Hepatocyte (in vitro differentiated cells): ENCODE results near the gene STARD10. TPM values are rescaled to one million over a fixed set of nuclear protein-coding genes. Genes with fewer than 3 reads are reported as not detected.

Experiments
- DNase-seq: peaks from one replicate; pipeline ENCODE4 v3.0.0-alpha.2; 2016; ENCODE audit warnings: low spot score
- H2AFZ ChIP-seq: fragments of 200-600 bp; sonication (generic); 2 replicates; pipeline ENCODE4 v1.6.0; 2016; ENCODE audit warnings: antibody characterized with exemption, mild to moderate bottlenecking
- H3K27ac ChIP-seq: fragments of 200-600 bp; sonication (generic); 2 replicates; pipeline ENCODE4 v1.5.1; 2016; ENCODE audit warnings: mild to moderate bottlenecking
- H3K27me3 ChIP-seq: fragments of 200-600 bp; sonication (generic); 2 replicates; pipeline ENCODE4 v1.6.1; 2016
- H3K36me3 ChIP-seq: fragments of 200-600 bp; sonication (generic); replicated peaks from 2 replicates; pipeline ENCODE4 v1.5.1; 2016; ENCODE audit warnings: low read depth; ENCODE audit not compliant: insufficient read depth
- H3K4me1 ChIP-seq: fragments of 200-600 bp; sonication (generic); 2 replicates; pipeline ENCODE4 v1.5.1; 2016; ENCODE audit warnings: mild to moderate bottlenecking, moderate library complexity; ENCODE audit not compliant: insufficient read depth
- H3K4me2 ChIP-seq: fragments of 200-600 bp; sonication (generic); 2 replicates; pipeline ENCODE4 v1.6.0; 2016
- H3K4me3 ChIP-seq: fragments of 200-600 bp; sonication (generic); 2 replicates; pipeline ENCODE4 v1.5.1; 2016; ENCODE audit warnings: mild to moderate bottlenecking
- H3K79me2 ChIP-seq: fragments of 200-600 bp; sonication (generic); 2 replicates; pipeline ENCODE4 v1.6.0; 2017; ENCODE audit warnings: mild to moderate bottlenecking
- H3K9me2 ChIP-seq: fragments of 200-600 bp; sonication (generic); replicated peaks from 2 replicates; pipeline ENCODE4 v1.6.0; 2017; ENCODE audit warnings: mild to moderate bottlenecking; ENCODE audit not compliant: insufficient read depth
- H3K9me3 ChIP-seq: fragments of 200-600 bp; sonication (generic); 2 replicates; pipeline ENCODE4 v1.5.1; 2016; ENCODE audit warnings: low read depth, mild to moderate bottlenecking
- H4K20me1 ChIP-seq: fragments of 200-600 bp; sonication (generic); 2 replicates; pipeline ENCODE4 v1.6.0; 2016; ENCODE audit warnings: mild to moderate bottlenecking; ENCODE audit not compliant: insufficient read depth, poor library complexity, severe bottlenecking
- CTCF ChIP-seq: fragments of 200-600 bp; sonication (generic); IDR thresholded peaks from 2 replicates; pipeline ENCODE4 v1.5.1; 2016; ENCODE audit warnings: antibody characterized with exemption, mild to moderate bottlenecking; ENCODE audit not compliant: poor library complexity
- EZH2 ChIP-seq: fragments of 200-600 bp; sonication (generic); IDR thresholded peaks from 2 replicates; pipeline ENCODE4 v1.6.1; 2016; ENCODE audit warnings: antibody characterized with exemption, mild to moderate bottlenecking, borderline replicate concordance
- EZH2phosphoT487 ChIP-seq: fragments of 200-600 bp; sonication (generic); IDR thresholded peaks from one replicate; pipeline ENCODE4 v1.6.1; 2018; ENCODE audit warnings: antibody characterized with exemption, mild to moderate bottlenecking, low read depth, moderate library complexity; ENCODE audit not compliant: unreplicated experiment, severe bottlenecking
- WGBS: methylation state at CpG from one replicate; pipeline ENCODE4 v1.1.6; 2016; ENCODE audit warnings: low lambda C conversion rate; ENCODE audit errors: missing lambda C conversion rate; 5-methylcytosine and 5-hydroxymethylcytosine counted together
- polyA plus RNA-seq: library from polyadenylated mRNA; unstranded; fragments of >200 nt; fragmentation: Nextera tagmentation; extraction: Ambion mirVana; gene quantifications from 2 replicates; pipeline ENCODE4 v1.2.1, GENCODE V29; 2016
- total RNA-seq: library from RNA; depleted of rRNA; stranded (reverse); fragments of >200 nt; gene quantifications from 2 replicates; pipeline ENCODE4 v1.2.3, GENCODE V29; 2014

Gene STARD10
- total and polyA plus RNA-seq, 2 experiments from 2014 or later = 290 to 686 TPM

DNA sequence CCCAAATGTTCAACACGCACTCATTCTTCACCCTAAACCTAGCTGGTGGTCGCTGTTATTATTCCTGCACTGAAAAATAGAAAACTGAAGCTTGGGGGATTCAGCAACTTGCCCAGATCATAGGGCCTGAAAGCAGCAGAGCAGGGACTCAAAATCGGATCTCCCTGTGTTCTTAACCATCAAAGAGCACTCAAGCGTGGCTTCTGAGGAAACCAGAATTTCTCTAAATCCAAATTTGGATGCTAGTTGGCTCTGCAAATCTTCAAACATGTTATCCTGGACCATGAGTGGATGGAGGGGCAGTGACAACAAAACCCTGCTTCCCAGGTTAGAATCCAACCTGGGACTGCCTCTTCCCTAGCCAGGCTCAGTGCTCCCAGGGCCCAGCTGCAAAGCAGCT is 30.0 kb downstream of the STARD10 start:
- 91% methylated on average over 4 of the region's 4 CpGs for WGBS
- H3K4me1 ChIP-seq = peaks cover 34% of the 10 kb centered on the region
- H3K4me2 ChIP-seq = no peak overlapping the region
- H3K36me3 ChIP-seq = no peaks in the 10 kb centered on the region
- H3K4me3 ChIP-seq = no peak overlapping the region
- no peaks in the 10 kb centered on the region for H3K27me3 ChIP-seq
- TF ChIP-seq EZH2phosphoT487 (no peak), CTCF (no peak), EZH2 (no peak)
- H3K9me2 ChIP-seq = no peaks in the 10 kb centered on the region
- H2AFZ ChIP-seq = no peak overlapping the region
- H3K27ac ChIP-seq = peak overlapping the region; percentile 74
- H3K79me2 ChIP-seq = peaks cover 96% of the 10 kb centered on the region
- no peak for DNase-seq
- peaks cover 78% of the 10 kb centered on the region for H4K20me1 ChIP-seq
- no peaks in the 10 kb centered on the region for H3K9me3 ChIP-seq

DNA sequence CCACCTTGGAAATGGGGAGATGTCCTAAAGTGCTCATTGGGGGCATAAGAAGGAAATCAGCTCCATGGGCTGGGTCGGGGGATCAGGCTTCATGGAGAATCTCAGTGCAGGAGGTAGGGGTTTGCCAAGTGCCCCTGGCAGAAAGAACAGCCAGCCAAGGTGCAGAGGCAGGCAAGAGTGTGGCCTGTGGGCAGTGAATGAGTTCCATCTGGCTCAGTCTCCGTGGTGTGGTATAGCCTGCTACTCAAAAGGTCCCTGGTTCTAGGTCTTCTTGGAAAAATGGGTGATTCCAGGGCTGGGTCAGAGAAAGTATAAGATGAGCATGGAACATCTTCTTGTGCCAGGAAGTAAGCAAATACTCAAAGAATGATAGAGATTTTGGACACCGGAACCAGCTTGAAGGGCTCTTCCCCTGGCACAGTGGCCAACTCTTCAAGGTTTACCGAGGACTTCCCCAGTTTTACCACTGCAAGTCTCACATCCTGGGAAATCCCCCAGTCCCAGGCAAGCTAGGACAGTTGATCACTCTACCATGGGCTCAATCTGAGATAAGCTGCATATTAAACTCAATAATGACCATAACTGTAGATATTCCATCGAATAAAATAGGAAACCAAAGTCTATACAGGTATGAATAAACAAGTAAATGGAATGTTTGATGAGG is 31.1 kb downstream of the STARD10 start:
- Histone ChIP-seq H2AFZ (no peak overlapping the region), H3K4me1 (peaks cover 25% of the 10 kb centered on the region), H3K27ac (no peak overlapping the region), H3K27me3 (no peaks in the 10 kb centered on the region), H3K79me2 (peaks cover 95% of the 10 kb centered on the region), H4K20me1 (peaks cover 68% of the 10 kb centered on the region), H3K4me2 (no peak overlapping the region), H3K4me3 (no peak overlapping the region), H3K9me3 (no peaks in the 10 kb centered on the region), H3K36me3 (no peaks in the 10 kb centered on the region), H3K9me2 (no peaks in the 10 kb centered on the region)
- TF ChIP-seq CTCF = no peak
- DNase-seq = no peak
- WGBS = 93% methylated on average over 5 of the region's 5 CpGs

- Histone ChIP-seq H3K4me1 (peaks cover 12% of the 10 kb centered on the region), H3K4me2 (no peak overlapping the region), H3K9me2 (no peaks in the 10 kb centered on the region), H3K79me2 (peaks cover 79% of the 10 kb centered on the region), H3K27me3 (no peaks in the 10 kb centered on the region), H3K9me3 (no peaks in the 10 kb centered on the region), H2AFZ (no peak overlapping the region), H3K27ac (peak overlapping the region; percentile 53), H4K20me1 (peaks cover 50% of the 10 kb centered on the region), H3K4me3 (no peak overlapping the region), H3K36me3 (no peaks in the 10 kb centered on the region)
- TF ChIP-seq EZH2 = no peak
- no peak for TF ChIP-seq EZH2phosphoT487
- TF ChIP-seq CTCF = no peak
- DNase-seq = no peak
- 73% methylated on average over 8 of the region's 8 CpGs for WGBS
Observed at GRCh38 chr11:72760539-72761405, 33.1 kb downstream of the STARD10 start.
